HepG2 (cell line): ENCODE measurements around the gene HSP90AB1. TPM values are rescaled to one million over a fixed set of nuclear protein-coding genes. Genes with fewer than 3 reads are reported as not detected.

Source experiments
- BCLAF1 ChIP-seq: fragments of 450-650 bp; IDR thresholded peaks from 2 replicates; pipeline ENCODE4 v1.6.1; 2017; ENCODE audit warnings: mild to moderate bottlenecking
- CBX2 ChIP-seq, 2 experiments: fragments of 200-600 bp in 1 of 2; sonication (generic); formaldehyde crosslinking in 1 of 2; IDR thresholded peaks; 2 replicates each; pipeline versions ENCODE4 v1.7.0 to v1.8.1; 2018 to 2022; ENCODE audit warnings: low read depth in 2 of 2, low read length in 1 of 2, mild to moderate bottlenecking in 1 of 2, missing genetic modification reagents in 1 of 2
- CREBL2 ChIP-seq: sonication (generic); formaldehyde crosslinking; IDR thresholded peaks from 2 replicates; pipeline ENCODE4 v1.8.1; 2023; ENCODE audit warnings: missing genetic modification reagents, mild to moderate bottlenecking, borderline replicate concordance
- ETV5 ChIP-seq: IDR thresholded peaks from 2 replicates; pipeline ENCODE4 v1.6.1; 2018; ENCODE audit warnings: missing biosample characterization, missing genetic modification reagents, inconsistent platforms, borderline replicate concordance
- KLF13 ChIP-seq: sonication (generic); formaldehyde crosslinking; IDR thresholded peaks from 2 replicates; pipeline ENCODE4 v1.4.0; 2020; ENCODE audit warnings: mild to moderate bottlenecking, missing genetic modification reagents
- MTERF4 ChIP-seq: sonication (generic); formaldehyde crosslinking; IDR thresholded peaks from 2 replicates; pipeline ENCODE4 v1.8.0; 2023; ENCODE audit warnings: mild to moderate bottlenecking, missing genetic modification reagents
- PAX8 ChIP-seq: sonication (generic); formaldehyde crosslinking; IDR thresholded peaks from 2 replicates; pipeline ENCODE4 v1.8.0; 2022; ENCODE audit warnings: mild to moderate bottlenecking, missing genetic modification reagents, borderline replicate concordance
- POLR2AphosphoS2 ChIP-seq: IDR thresholded peaks from 2 replicates; pipeline ENCODE4 v1.6.1; 2011; ENCODE audit warnings: low read depth, low read length, improper control_type of control experiment
- RARA ChIP-seq: IDR thresholded peaks from 2 replicates; pipeline ENCODE4 v1.6.1; 2016; ENCODE audit warnings: missing genetic modification reagents, missing compliant biosample characterization
- SP1 ChIP-seq, 2 experiments: fragments of 450-650 bp in 1 of 2; sonication (generic) in 1 of 2; formaldehyde crosslinking in 1 of 2; IDR thresholded peaks; 2 replicates each; pipeline versions ENCODE4 v1.4.0 to v1.6.1; 2016 to 2020; ENCODE audit warnings: missing genetic modification reagents in 1 of 2
- TAF15 ChIP-seq: fragments of 200-400 bp; formaldehyde crosslinking; IDR thresholded peaks from one replicate; pipeline ENCODE4 v1.6.1; 2018; ENCODE audit warnings: mild to moderate bottlenecking, low read depth, low read length; ENCODE audit not compliant: poor library complexity, severe bottlenecking
- TERF1 ChIP-seq: sonication (generic); formaldehyde crosslinking; IDR thresholded peaks from 2 replicates; pipeline ENCODE4 v1.8.0; 2022; ENCODE audit warnings: mild to moderate bottlenecking, missing genetic modification reagents, moderate library complexity
- ZBTB7A ChIP-seq: sonication (generic); formaldehyde crosslinking; IDR thresholded peaks from 2 replicates; pipeline ENCODE4 v1.8.0; 2022; ENCODE audit warnings: mild to moderate bottlenecking, missing genetic modification reagents
- ZFP1 ChIP-seq: IDR thresholded peaks from 2 replicates; pipeline ENCODE4 v1.6.1; 2016
- ZNF17 ChIP-seq: sonication (generic); formaldehyde crosslinking; IDR thresholded peaks from 2 replicates; pipeline ENCODE4 v1.5.0; 2020; ENCODE audit warnings: mild to moderate bottlenecking, missing genetic modification reagents
- ZNF574 ChIP-seq: sonication (generic); formaldehyde crosslinking; IDR thresholded peaks from 2 replicates; pipeline ENCODE4 v1.4.0; 2020; ENCODE audit warnings: missing genetic modification reagents
- ZNF674 ChIP-seq: sonication (generic); formaldehyde crosslinking; IDR thresholded peaks from 2 replicates; pipeline ENCODE4 v1.5.0; 2020; ENCODE audit warnings: low read depth, mild to moderate bottlenecking, missing genetic modification reagents
- ZNF713 ChIP-seq: sonication (generic); formaldehyde crosslinking; IDR thresholded peaks from 2 replicates; pipeline ENCODE4 v1.4.0; 2020; ENCODE audit warnings: mild to moderate bottlenecking, missing genetic modification reagents
- ZNF768 ChIP-seq: sonication (generic); formaldehyde crosslinking; IDR thresholded peaks from 2 replicates; pipeline ENCODE4 v1.4.0; 2020; ENCODE audit warnings: missing genetic modification reagents
- polyA plus RNA-seq, 8 experiments: library from polyadenylated mRNA; depleted of rRNA in 3 of 8; stranded (reverse) in 7 of 8; unstranded in 1 of 8; fragments of >200 nt; fragmentation: Illumina TruSeq in 4 of 8; extraction: Trizol in 4 of 8; gene quantifications; 2 replicates each; pipeline versions ENCODE4 v1.2.1 to v1.2.3, GENCODE V29; 2011 to 2016; ENCODE audit warnings: low read depth in 4 of 8, missing spikeins in 1 of 8, mixed read lengths in 1 of 8; ENCODE audit not compliant: insufficient read depth in 1 of 8
- total RNA-seq, 5 experiments: library from RNA; depleted of rRNA; stranded (reverse); fragments of >200 nt; fragmentation: Illumina TruSeq; extraction: Trizol; gene quantifications; 2 replicates each; pipeline ENCODE4 v1.2.3, GENCODE V29; 2016; ENCODE audit warnings: low read depth in 1 of 5

HSP90AB1 gene
- total and polyA plus RNA-seq, 2 of the 13 experiments (the other 11 are each of a cell fraction or from before 2014, with no cell fraction given) = 1,325 to 1,472 TPM

- TF ChIP-seq CREBL2 (CRISPR knock-in tag) = no peak
- peak; percentile 40; the same call in 1 of the 2 replicates for TF ChIP-seq RARA (CRISPR knock-in tag)
- no peak for TF ChIP-seq SP1 (IDR thresholded peaks at IDR 0.05)
- peak; percentile 29; the same call in 1 of the 2 replicates for TF ChIP-seq SP1 (CRISPR knock-in tag; IDR thresholded peaks at IDR 0.05)
- no peak for TF ChIP-seq ZFP1 (CRISPR knock-in tag)
- no peak for TF ChIP-seq ZNF17 (CRISPR knock-in tag)
- no peak for TF ChIP-seq BCLAF1
- no peak for TF ChIP-seq CBX2 (IDR thresholded peaks at IDR 0.05; ENCODE audit: low read depth, low read length)
- TF ChIP-seq CBX2 (CRISPR knock-in tag; IDR thresholded peaks at IDR 0.05; ENCODE audit: low read depth) = no peak
- TF ChIP-seq ZNF574 = peak; percentile 61
- peak; percentile 60; the same call in 1 of the 2 replicates for TF ChIP-seq ZNF768 (CRISPR knock-in tag)
- no peak for TF ChIP-seq ZNF713 (CRISPR knock-in tag)
- peak; percentile 11; the same call in 1 of the 2 replicates for TF ChIP-seq ETV5 (CRISPR knock-in tag)
- no peak for TF ChIP-seq ZBTB7A (CRISPR knock-in tag)
- no peak for TF ChIP-seq TERF1 (CRISPR knock-in tag)
- no peak for TF ChIP-seq ZNF674 (CRISPR knock-in tag)
- no peak for TF ChIP-seq POLR2AphosphoS2
- TF ChIP-seq MTERF4 (CRISPR knock-in tag) = peak; percentile 74; the same call in 1 of the 2 replicates
- TF ChIP-seq PAX8 (CRISPR knock-in tag) = no peak
- no peak for TF ChIP-seq KLF13
- TF ChIP-seq TAF15 = no peak
These were observed 12.5 kb upstream of the HSP90AB1 start (continued) for GRCh38 chr6:44234101-44235025.
